ENCODE results near the gene NRXN3.

- TF ChIP-seq CTCF (conservative IDR thresholded peaks at IDR 0.05; ENCODE audit: low read depth in 2 of 2) (no peak), POLR2AphosphoS5 (IDR thresholded peaks at IDR 0.05; ENCODE audit: low read depth) (no peak), EZH2 (IDR thresholded peaks at IDR 0.05; ENCODE audit: low read depth, unreplicated experiment) (no peak), CREB1 (CRISPR knock-in tag; IDR thresholded peaks at IDR 0.05; ENCODE audit: low read depth) (no peak), JUNB (IDR thresholded peaks at IDR 0.05; ENCODE audit: unreplicated experiment) (no peak), EZH2phosphoT487 (IDR thresholded peaks at IDR 0.05; ENCODE audit: unreplicated experiment) (no peak), REST (IDR thresholded peaks at IDR 0.05; ENCODE audit: unreplicated experiment) (no peak)
Measured at GRCh38 chr14:78398216-78398615, 228.0 kb downstream of the NRXN3 start.

Data from GM23338 (cell line).